HG02571 (cell line): ENCODE results near the gene FAM241B.

ENCODE experiments used
- ATAC-seq: cut with Tn5 transposase; IDR thresholded peaks from one replicate; pipeline ENCODE4 v1.9.1; 2021; ENCODE audit warnings: mild to moderate bottlenecking, moderate library complexity; ENCODE audit not compliant: unreplicated experiment

FAM241B gene, protein sequence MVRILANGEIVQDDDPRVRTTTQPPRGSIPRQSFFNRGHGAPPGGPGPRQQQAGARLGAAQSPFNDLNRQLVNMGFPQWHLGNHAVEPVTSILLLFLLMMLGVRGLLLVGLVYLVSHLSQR

GRCh38 chr10:69629897-69630650, at the start of gene FAM241B:
TSS of gene FAM241B (plus strand) at chr10:69630247. CDS start at chr10:69631744, 1,497 bp downstream.
- ATAC-seq: no peak

DNA sequence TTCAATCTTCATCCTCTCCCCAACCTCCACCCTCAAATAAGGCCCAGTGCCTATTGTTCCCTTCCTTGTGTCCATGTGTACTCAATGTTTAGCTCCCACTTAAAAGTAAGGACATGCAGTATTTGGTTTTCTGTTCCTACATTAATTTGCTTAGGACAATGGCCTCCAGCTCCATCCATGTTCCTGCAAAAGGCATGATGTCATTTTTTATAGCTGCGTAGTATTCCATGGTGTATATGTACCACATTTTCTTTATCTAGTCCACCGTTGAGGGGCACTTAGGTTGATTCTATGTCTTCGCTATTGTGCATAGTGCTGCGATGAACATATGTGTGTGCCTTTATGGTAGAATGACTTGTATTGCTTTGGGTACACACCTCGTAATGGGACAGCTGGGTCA, 49.6 kb upstream of the FAM241B start:
- no peak for ATAC-seq

DNA sequence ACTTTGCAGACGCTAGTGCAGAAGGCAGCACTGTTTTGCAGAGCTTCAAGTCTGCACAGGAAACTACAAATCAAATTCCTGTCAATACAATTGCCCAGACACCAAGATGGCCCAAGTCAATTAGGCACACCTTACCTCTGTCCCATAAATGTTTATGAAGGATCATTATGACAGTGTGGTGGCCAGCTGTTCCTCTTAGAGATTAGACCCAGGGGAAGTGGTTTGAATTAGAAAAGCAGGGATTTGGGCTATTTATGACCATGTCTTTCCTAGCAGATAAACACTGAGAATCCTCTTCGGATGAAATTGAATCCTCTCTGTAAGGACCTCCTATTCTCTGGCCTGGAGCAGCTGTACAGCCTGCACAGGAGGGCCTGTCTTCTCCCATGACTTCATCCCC, 46.9 kb upstream of the FAM241B start:
- ATAC-seq: no peak

GRCh38 chr10:69584624-69585023, 45.4 kb upstream of the FAM241B start:
- ATAC-seq: no peak

GRCh38 chr10:69588358-69588757, 41.7 kb upstream of the FAM241B start:
- ATAC-seq: no peak

DNA sequence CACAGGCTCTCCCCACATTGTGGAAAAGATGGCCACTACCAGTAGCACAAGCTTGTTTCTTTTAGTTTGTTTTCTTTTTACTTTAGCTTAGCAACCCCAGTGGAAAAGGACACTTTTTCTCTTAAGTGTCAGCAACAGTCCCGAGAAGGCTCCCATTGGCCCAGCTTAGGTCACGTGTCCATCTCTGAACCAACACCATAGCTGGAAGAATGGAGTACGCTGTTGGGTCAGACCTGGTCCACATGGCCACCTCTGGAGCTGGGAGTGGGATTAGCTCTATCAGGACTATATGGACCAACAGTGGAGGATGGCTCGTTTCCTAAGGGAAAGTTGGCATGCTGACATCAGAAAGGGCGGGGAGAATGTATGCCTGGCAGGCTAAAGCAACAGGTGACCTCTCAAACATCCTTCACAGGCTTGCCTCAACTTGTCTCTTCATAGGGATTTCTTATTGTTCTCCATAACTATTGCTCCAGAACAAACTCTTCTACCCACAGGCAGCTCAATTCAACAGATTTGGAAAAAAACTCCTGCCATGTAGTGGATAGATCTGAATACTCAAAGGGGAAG, 29.2 kb upstream of the FAM241B start:
- no peak for ATAC-seq

DNA sequence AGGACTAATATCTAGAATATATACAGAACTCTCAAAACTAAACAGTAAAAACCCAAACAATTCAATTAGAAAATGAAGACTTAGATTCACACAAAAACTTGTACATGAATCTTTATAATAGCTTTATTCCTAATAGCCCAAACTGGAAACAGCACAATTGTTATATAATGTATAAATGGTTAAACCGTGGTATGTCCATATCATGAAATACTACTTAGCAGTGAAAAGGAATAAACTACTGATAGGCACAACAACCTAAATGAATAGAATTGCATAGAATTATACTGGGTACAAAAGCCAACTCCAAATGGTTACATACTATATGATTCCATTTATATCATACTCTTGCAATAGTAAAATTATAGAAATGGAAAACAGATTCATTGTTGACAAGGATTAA, 21.0 kb upstream of the FAM241B start:
- ATAC-seq: no peak

GRCh38 chr10:69612760-69613159, 17.3 kb upstream of the FAM241B start:
- ATAC-seq: no peak

GRCh38 chr10:69614130-69614529, 15.9 kb upstream of the FAM241B start:
- no peak for ATAC-seq

GRCh38 chr10:69616358-69616757, 13.7 kb upstream of the FAM241B start:
- ATAC-seq: no peak

DNA sequence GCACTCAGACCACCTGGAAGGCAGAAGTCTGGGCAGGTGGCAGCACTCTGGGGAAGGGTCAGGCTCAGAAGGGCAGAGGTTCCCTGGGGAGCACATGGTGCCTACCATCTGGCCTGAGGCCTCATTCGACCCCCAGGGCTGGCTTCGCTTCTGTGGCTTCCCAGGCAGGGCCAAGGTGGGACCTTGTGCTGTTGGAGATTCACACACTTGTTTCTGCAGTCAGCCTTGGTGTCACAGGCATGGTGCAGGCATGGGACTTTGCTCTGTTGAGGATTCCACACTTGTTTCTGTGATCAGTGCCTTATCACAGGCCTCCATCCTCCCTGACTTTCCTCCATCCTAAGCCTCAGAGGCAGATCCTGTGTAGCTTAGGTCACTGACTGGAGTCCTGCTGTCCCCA, 11.3 kb upstream of the FAM241B start:
- ATAC-seq: no peak

DNA sequence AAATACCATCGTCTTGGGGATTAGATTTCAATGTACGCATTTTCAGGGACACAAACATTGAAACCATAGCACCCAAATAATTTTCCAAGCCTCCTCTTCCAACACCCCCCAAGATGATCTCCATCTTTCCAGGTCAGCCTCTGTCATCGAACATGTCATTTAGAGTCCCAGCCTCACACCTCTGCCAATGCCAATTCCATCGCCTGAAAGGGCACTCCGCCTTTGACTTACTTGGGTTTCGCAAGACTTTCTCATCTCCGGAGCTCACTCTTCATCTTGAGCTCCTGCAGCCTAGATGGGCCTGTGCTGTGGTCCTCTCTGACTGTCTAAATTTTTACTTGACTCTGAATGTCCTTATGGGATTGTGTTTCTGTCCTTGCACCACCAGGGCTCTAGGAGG, 10.4 kb upstream of the FAM241B start:
- ATAC-seq: no peak

GRCh38 chr10:69620625-69621024, 9.4 kb upstream of the FAM241B start:
- no peak for ATAC-seq

GRCh38 chr10:69624245-69624786, 5.7 kb upstream of the FAM241B start:
- no peak for ATAC-seq

- ATAC-seq: no peak
Observed at GRCh38 chr10:69626826-69627225, 3.2 kb upstream of the FAM241B start.

- ATAC-seq: no peak
Observed at GRCh38 chr10:69628891-69629290, 1.2 kb upstream of the FAM241B start.

DNA sequence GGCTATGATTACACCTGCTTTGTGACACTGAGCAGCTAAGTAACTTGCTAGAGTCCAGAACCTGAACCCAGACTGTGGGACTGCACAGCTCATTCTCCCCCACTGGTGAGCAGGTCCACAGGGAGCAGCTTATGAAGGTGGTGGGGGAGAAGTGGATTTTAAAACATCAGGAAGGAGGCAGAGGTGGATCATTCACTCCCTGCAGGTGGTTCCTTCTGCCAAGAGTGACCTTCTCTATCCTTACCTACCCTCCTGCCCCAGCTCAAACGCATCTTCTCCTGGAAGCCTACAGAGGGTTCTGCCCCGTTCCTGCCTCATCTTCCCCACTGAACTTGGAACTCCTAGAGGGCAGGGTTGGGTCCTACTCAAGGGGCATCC, 539 bp upstream of the FAM241B start:
- ATAC-seq: no peak

- no peak for ATAC-seq
Observed at GRCh38 chr10:69630651-69631400, 779 bp downstream of the FAM241B start.

DNA sequence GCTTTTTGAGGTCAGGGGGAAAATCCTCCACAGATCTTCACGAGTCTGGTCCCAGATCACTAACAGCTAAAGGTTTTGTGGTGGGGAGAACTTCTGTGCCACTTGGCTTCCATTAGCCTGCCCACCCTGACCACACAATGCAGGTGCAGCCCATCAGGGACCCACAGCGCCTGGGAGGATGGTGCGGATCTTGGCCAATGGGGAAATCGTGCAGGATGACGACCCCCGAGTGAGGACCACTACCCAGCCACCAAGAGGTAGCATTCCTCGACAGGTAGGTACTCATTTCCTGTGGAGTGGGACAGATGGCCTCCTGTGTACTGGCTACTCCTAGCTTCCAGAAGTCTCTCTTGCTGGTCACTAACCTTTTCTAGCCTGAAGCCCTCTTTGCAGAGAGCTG, 1.5 kb downstream of the FAM241B start:
- ATAC-seq: no peak

DNA sequence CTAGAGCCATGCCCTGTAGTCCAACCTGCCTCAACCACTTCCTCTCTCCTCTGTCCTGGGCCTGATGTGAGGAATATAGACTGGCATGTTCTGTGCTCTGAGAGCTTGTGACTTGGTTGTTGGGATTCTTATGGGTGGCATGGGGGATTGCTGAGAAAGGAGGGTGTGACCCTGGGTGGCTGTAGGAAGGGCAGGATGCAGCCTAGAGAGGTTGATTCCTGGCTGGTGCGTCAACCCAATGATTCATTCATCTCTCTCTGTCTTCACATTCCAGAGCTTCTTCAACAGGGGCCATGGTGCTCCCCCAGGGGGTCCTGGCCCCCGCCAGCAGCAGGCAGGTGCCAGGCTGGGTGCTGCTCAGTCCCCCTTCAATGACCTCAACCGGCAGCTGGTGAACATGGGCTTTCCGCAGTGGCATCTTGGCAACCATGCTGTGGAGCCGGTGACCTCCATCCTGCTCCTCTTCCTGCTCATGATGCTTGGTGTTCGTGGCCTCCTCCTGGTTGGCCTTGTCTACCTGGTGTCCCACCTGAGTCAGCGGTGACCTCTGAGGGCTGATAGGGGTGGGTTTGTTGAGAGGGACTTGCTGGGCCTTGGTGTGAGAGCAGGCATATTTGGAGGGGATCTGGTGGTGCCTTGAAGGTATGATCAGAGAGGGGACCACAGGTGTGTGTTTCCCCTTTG, 2.6 kb downstream of the FAM241B start:
- no peak for ATAC-seq
